SK-N-SH treated with all-trans-retinoic acid at 6 μM for 48 hours (cell line): ENCODE data around the gene STRBP.

ENCODE experiments used
- BACH2 ChIP-seq: fragments of 250-450 bp; sonication (Bioruptor Pico); IDR thresholded peaks from 2 replicates; pipeline ENCODE4 v1.9.0; 2021; ENCODE audit warnings: mild to moderate bottlenecking, borderline replicate concordance
- CREB5 ChIP-seq: fragments of 250-450 bp; sonication (Bioruptor Pico); IDR thresholded peaks from 2 replicates; pipeline ENCODE4 v1.5.1; 2020; ENCODE audit warnings: low read depth, mild to moderate bottlenecking, moderate library complexity
- ESRRG ChIP-seq: fragments of 250-450 bp; sonication (Bioruptor Pico); IDR thresholded peaks from 2 replicates; pipeline ENCODE4 v1.6.1; 2021; ENCODE audit warnings: mild to moderate bottlenecking
- PATZ1 ChIP-seq: fragments of 250-450 bp; sonication (Bioruptor Pico); IDR thresholded peaks from 2 replicates; pipeline ENCODE4 v1.8.0; 2020; ENCODE audit warnings: mild to moderate bottlenecking, moderate library complexity, borderline replicate concordance
- PPARA ChIP-seq: fragments of 250-450 bp; sonication (Bioruptor Pico); IDR thresholded peaks from 2 replicates; pipeline ENCODE4 v1.5.0; 2020; ENCODE audit warnings: mild to moderate bottlenecking, borderline replicate concordance
- RARB ChIP-seq: fragments of 250-450 bp; sonication (Bioruptor Pico); IDR thresholded peaks from 2 replicates; pipeline ENCODE4 v1.8.0; 2021; ENCODE audit warnings: mild to moderate bottlenecking, moderate library complexity
- TCF4 ChIP-seq: fragments of 250-450 bp; sonication (Bioruptor Pico); IDR thresholded peaks from 2 replicates; pipeline ENCODE4 v1.8.0; 2021; ENCODE audit warnings: mild to moderate bottlenecking, moderate library complexity, borderline replicate concordance
- TOX ChIP-seq: fragments of 250-450 bp; sonication (Bioruptor Pico); IDR thresholded peaks from 2 replicates; pipeline ENCODE4 v1.8.0; 2021; ENCODE audit warnings: mild to moderate bottlenecking, moderate library complexity, borderline replicate concordance
- TSHZ2 ChIP-seq: fragments of 250-450 bp; sonication (Bioruptor Pico); IDR thresholded peaks from 2 replicates; pipeline ENCODE4 v1.5.0; 2020; ENCODE audit warnings: mild to moderate bottlenecking, moderate library complexity
- ZC3H10 ChIP-seq: fragments of 250-450 bp; sonication (Bioruptor Pico); IDR thresholded peaks from 2 replicates; pipeline ENCODE4 v1.5.1; 2021; ENCODE audit warnings: mild to moderate bottlenecking, moderate library complexity
- ZFP3 ChIP-seq: fragments of 250-450 bp; sonication (Bioruptor Pico); IDR thresholded peaks from 2 replicates; pipeline ENCODE4 v1.5.0; 2020; ENCODE audit warnings: mild to moderate bottlenecking, moderate library complexity
- ZFP30 ChIP-seq: fragments of 450-650 bp; formaldehyde crosslinking; IDR thresholded peaks from 2 replicates; pipeline ENCODE4 v1.5.0; 2022; ENCODE audit warnings: mild to moderate bottlenecking, moderate library complexity
- ZNF8 ChIP-seq: fragments of 450-650 bp; formaldehyde crosslinking; IDR thresholded peaks from 2 replicates; pipeline ENCODE4 v1.5.0; 2020; ENCODE audit warnings: mild to moderate bottlenecking, moderate library complexity

GRCh38 chr9:123316053-123316718 lies 47.8 kb upstream of the STRBP start:
- TF ChIP-seq TCF4 (CRISPR knock-in tag) (no peak), TSHZ2 (CRISPR knock-in tag) (no peak), ZFP30 (CRISPR knock-in tag) (no peak), PATZ1 (CRISPR knock-in tag) (no peak), ZFP3 (CRISPR knock-in tag) (no peak), TOX (CRISPR knock-in tag) (no peak), PPARA (CRISPR knock-in tag) (no peak), BACH2 (CRISPR knock-in tag) (no peak), ZNF8 (no peak), RARB (CRISPR knock-in tag) (no peak), ZC3H10 (CRISPR knock-in tag) (no peak), CREB5 (CRISPR knock-in tag) (no peak), ESRRG (no peak)
